IMR-90 (cell line): ENCODE measurements around the gene CAMTA1.

Source experiments
- RAD21 ChIP-seq: IDR thresholded peaks from 2 replicates; pipeline ENCODE4 v1.6.1; 2012; ENCODE audit warnings: low read length, improper control_type of control experiment
- TF ChIP-seq, protein P1 (sequence below): conservative IDR thresholded peaks from 2 replicates; pipeline ENCODE4 v1.5.1; 2012; ENCODE audit warnings: mild to moderate bottlenecking, low read depth, low read length, improper control_type of control experiment

- TF ChIP-seq RAD21, result no peak
- TF ChIP-seq, protein P1, sequence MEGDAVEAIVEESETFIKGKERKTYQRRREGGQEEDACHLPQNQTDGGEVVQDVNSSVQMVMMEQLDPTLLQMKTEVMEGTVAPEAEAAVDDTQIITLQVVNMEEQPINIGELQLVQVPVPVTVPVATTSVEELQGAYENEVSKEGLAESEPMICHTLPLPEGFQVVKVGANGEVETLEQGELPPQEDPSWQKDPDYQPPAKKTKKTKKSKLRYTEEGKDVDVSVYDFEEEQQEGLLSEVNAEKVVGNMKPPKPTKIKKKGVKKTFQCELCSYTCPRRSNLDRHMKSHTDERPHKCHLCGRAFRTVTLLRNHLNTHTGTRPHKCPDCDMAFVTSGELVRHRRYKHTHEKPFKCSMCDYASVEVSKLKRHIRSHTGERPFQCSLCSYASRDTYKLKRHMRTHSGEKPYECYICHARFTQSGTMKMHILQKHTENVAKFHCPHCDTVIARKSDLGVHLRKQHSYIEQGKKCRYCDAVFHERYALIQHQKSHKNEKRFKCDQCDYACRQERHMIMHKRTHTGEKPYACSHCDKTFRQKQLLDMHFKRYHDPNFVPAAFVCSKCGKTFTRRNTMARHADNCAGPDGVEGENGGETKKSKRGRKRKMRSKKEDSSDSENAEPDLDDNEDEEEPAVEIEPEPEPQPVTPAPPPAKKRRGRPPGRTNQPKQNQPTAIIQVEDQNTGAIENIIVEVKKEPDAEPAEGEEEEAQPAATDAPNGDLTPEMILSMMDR, result no peak
Observed at GRCh38 chr1:7292714-7293419, 507.6 kb downstream of the CAMTA1 start.
